NCI-H82 treated with DMSO at 0.1 percent for 48 hours (cell line): ENCODE data around the gene CDC14B.
"Not testable (repeated sequence)": the region's sequence is repeated elsewhere in the genome, so short reads cannot be mapped to it uniquely, and the experiment has no call there.

Experiments
- DNase-seq: peaks from one replicate; lab custom pipeline; 2025; ENCODE audit not compliant: unreplicated experiment; lab: John Stamatoyannopoulos, UW

Gene CDC14B

GRCh38 chr9:96587338-96588315 is 32.0 kb downstream of the CDC14B start:
- DNase-seq, result no peak

GRCh38 chr9:96585426-96585825 is 34.2 kb downstream of the CDC14B start:
- DNase-seq, result no peak

GRCh38 chr9:96582199-96582598 is 37.4 kb downstream of the CDC14B start:
- not testable (repeated sequence) for DNase-seq

GRCh38 chr9:96581786-96582185 is 37.9 kb downstream of the CDC14B start:
- DNase-seq, result no peak

- DNase-seq, result no peak
These were observed 38.3 kb downstream of the CDC14B start for GRCh38 chr9:96581301-96581700.

- no peak for DNase-seq
These were observed 44.7 kb downstream of the CDC14B start for GRCh38 chr9:96574931-96575351.

GRCh38 chr9:96574455-96574854 is 45.2 kb downstream of the CDC14B start:
- no peak for DNase-seq

GRCh38 chr9:96567203-96567700 is 52.4 kb downstream of the CDC14B start:
- no peak for DNase-seq

GRCh38 chr9:96566498-96567202 is 53.0 kb downstream of the CDC14B start:
- DNase-seq, result no peak

GRCh38 chr9:96565671-96566497 is 53.8 kb downstream of the CDC14B start:
- no peak for DNase-seq

GRCh38 chr9:96564217-96564616 is 55.4 kb downstream of the CDC14B start:
- DNase-seq, result no peak

GRCh38 chr9:96559339-96559943 is 60.2 kb downstream of the CDC14B start:
- no peak for DNase-seq

- DNase-seq, result no peak
These were observed 61.7 kb downstream of the CDC14B start for GRCh38 chr9:96557921-96558320.

- DNase-seq, result no peak
These were observed 62.8 kb downstream of the CDC14B start for GRCh38 chr9:96556701-96557461.

- DNase-seq, result no peak
These were observed 63.9 kb downstream of the CDC14B start for GRCh38 chr9:96555567-96556386.

GRCh38 chr9:96554801-96555566 is 64.7 kb downstream of the CDC14B start:
- no peak for DNase-seq

- DNase-seq, result no peak
These were observed 65.3 kb downstream of the CDC14B start for GRCh38 chr9:96554326-96554725.

- no peak for DNase-seq
These were observed 66.6 kb downstream of the CDC14B start for GRCh38 chr9:96553070-96553469.
